Measurements from ENCODE around the gene ALB.

ALB gene

DNA sequence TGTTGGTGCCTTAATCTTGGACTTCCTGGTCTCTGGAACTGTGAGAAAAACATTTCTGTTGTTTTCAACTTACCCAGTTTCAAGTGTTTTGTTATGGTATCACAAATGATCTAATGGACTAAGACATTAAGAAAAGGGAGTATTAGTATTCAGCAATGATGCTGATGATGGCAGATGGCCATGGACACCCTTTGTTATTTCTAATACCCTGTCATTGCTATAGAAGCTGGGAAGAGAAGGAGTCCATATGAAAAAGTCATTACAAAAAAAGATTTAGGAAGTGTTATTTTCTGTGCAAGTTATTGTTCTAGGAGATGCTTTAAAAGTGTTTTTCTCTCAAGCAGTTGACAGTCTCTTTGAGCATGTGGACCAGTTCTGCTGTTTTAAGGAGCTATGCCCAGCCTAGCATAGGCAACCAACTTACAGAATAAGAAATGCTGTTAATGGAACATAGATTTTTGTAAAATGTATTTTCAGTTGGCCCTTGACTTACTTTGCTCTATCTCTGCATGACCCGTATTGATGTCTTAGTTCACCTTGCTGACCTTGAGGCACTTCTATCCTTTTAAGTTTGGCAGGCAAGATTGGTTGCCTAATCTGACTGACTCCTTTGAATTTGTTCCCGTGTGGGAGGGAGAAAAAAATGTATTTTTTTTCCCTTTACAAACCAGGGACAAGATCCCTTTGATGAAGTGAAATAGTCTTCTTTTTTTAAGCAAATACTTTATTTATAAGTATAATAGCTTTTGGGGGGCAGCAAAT is 25.9 kb downstream of the ALB start:
- POLR2A ChIA-PET, result no interaction called here
- no peak for TF ChIP-seq FOXM1 (IDR thresholded peaks at IDR 0.05; ENCODE audit: borderline replicate concordance)
- TF ChIP-seq SP1 (IDR thresholded peaks at IDR 0.05), result no peak
- TF ChIP-seq FOXA1 (IDR thresholded peaks at IDR 0.05), result no peak
- TF ChIP-seq TARDBP (IDR thresholded peaks at IDR 0.05), result no peak
- no peak for TF ChIP-seq SUZ12 (IDR thresholded peaks at IDR 0.05)
- no peak for TF ChIP-seq BHLHE40 (IDR thresholded peaks at IDR 0.05; ENCODE audit: borderline replicate concordance)
- TF ChIP-seq ZNF384 (IDR thresholded peaks at IDR 0.05), result no peak
- no peak for TF ChIP-seq LEF1 (IDR thresholded peaks at IDR 0.05; ENCODE audit: borderline replicate concordance)
- CTCF ChIA-PET, result no interaction called here
- DNase-seq (ENCODE audit: extremely low spot score), result no peak

- CTCF ChIA-PET, result interaction anchor here (2.3 kb wide), 1 partner anchor 14 kb away, joined by 8 read pairs; no protein-coding TSS in a partner anchor
- no peak for DNase-seq (ENCODE audit: extremely low spot score)
Measured at GRCh38 chr4:73431813-73432168, 27.7 kb downstream of the ALB start.

DNA sequence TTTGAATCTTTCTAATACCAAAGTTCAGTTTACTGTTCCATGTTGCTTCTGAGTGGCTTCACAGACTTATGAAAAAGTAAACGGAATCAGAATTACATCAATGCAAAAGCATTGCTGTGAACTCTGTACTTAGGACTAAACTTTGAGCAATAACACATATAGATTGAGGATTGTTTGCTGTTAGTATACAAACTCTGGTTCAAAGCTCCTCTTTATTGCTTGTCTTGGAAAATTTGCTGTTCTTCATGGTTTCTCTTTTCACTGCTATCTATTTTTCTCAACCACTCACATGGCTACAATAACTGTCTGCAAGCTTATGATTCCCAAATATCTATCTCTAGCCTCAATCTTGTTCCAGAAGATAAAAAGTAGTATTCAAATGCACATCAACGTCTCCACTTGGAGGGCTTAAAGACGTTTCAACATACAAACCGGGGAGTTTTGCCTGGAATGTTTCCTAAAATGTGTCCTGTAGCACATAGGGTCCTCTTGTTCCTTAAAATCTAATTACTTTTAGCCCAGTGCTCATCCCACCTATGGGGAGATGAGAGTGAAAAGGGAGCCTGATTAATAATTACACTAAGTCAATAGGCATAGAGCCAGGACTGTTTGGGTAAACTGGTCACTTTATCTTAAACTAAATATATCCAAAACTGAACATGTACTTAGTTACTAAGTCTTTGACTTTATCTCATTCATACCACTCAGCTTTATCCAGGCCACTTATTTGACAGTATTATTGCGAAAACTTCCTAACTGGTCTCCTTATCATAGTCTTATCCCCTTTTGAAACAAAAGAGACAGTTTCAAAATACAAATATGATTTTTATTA is 28.3 kb downstream of the ALB start:
- ChIA-PET CTCF (interaction anchor here (2.3 kb wide), 1 partner anchor 14 kb away, joined by 8 read pairs; no protein-coding TSS in a partner anchor), POLR2A (no interaction called here)
- TF ChIP-seq ELF4 (IDR thresholded peaks at IDR 0.05), result no peak
- no peak for TF ChIP-seq FOXK2 (IDR thresholded peaks at IDR 0.05)
- TF ChIP-seq HDGF (IDR thresholded peaks at IDR 0.05; ENCODE audit: borderline replicate concordance), result no peak
- TF ChIP-seq LEF1 (IDR thresholded peaks at IDR 0.05; ENCODE audit: borderline replicate concordance), result no peak
- no peak for TF ChIP-seq BHLHE40 (IDR thresholded peaks at IDR 0.05; ENCODE audit: borderline replicate concordance)
- no peak for TF ChIP-seq FOXM1 (IDR thresholded peaks at IDR 0.05; ENCODE audit: borderline replicate concordance)
- no peak for TF ChIP-seq ZNF384 (IDR thresholded peaks at IDR 0.05)
- no peak for TF ChIP-seq NFRKB (IDR thresholded peaks at IDR 0.05)
- TF ChIP-seq TARDBP (IDR thresholded peaks at IDR 0.05), result no peak
- no peak for TF ChIP-seq L3MBTL2 (conservative IDR thresholded peaks at IDR 0.05)
- no peak for TF ChIP-seq SUZ12 (IDR thresholded peaks at IDR 0.05)
- TF ChIP-seq CTBP1 (IDR thresholded peaks at IDR 0.05; ENCODE audit: borderline replicate concordance), result no peak
- TF ChIP-seq FOXA1 (IDR thresholded peaks at IDR 0.05), result no peak
- DNase-seq (ENCODE audit: extremely low spot score), result no peak

More at GRCh38 chr4:73431813-73432168, 27.7 kb downstream of the ALB start:
- no peak for TF ChIP-seq FOXK2 (IDR thresholded peaks at IDR 0.05)
- TF ChIP-seq LEF1 (IDR thresholded peaks at IDR 0.05; ENCODE audit: borderline replicate concordance), result no peak
- TF ChIP-seq ARNT (IDR thresholded peaks at IDR 0.05), result no peak
- no peak for TF ChIP-seq BHLHE40 (IDR thresholded peaks at IDR 0.05; ENCODE audit: borderline replicate concordance)
- POLR2A ChIA-PET, result no interaction called here

GRCh38 chr4:73433140-73433539 is 29.1 kb downstream of the ALB start:
- CTCF ChIA-PET, result interaction anchor here (2.3 kb wide), 1 partner anchor 13 kb away, joined by 8 read pairs; no protein-coding TSS in a partner anchor
- POLR2A ChIA-PET, result no interaction called here
- no peak for DNase-seq (ENCODE audit: extremely low spot score)
- no peak for TF ChIP-seq FOXM1 (IDR thresholded peaks at IDR 0.05; ENCODE audit: borderline replicate concordance)

DNA sequence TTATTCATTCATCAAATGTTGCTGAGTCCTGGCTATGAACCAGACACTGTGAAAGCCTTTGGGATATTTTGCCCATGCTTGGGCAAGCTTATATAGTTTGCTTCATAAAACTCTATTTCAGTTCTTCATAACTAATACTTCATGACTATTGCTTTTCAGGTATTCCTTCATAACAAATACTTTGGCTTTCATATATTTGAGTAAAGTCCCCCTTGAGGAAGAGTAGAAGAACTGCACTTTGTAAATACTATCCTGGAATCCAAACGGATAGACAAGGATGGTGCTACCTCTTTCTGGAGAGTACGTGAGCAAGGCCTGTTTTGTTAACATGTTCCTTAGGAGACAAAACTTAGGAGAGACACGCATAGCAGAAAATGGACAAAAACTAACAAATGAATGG is 30.2 kb downstream of the ALB start:
- POLR2A ChIA-PET, result no interaction called here
- CTCF ChIA-PET, result interaction anchor here (0.7 kb wide), 1 partner anchor 186 kb away, joined by 3 read pairs; no protein-coding TSS in a partner anchor
- DNase-seq (ENCODE audit: extremely low spot score), result peak; percentile 17
- no peak for TF ChIP-seq HDGF (IDR thresholded peaks at IDR 0.05; ENCODE audit: borderline replicate concordance)
- TF ChIP-seq, protein P1, sequence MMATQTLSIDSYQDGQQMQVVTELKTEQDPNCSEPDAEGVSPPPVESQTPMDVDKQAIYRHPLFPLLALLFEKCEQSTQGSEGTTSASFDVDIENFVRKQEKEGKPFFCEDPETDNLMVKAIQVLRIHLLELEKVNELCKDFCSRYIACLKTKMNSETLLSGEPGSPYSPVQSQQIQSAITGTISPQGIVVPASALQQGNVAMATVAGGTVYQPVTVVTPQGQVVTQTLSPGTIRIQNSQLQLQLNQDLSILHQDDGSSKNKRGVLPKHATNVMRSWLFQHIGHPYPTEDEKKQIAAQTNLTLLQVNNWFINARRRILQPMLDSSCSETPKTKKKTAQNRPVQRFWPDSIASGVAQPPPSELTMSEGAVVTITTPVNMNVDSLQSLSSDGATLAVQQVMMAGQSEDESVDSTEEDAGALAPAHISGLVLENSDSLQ (IDR thresholded peaks at IDR 0.05), result no peak
- TF ChIP-seq FOXM1 (IDR thresholded peaks at IDR 0.05; ENCODE audit: borderline replicate concordance), result no peak
- no peak for TF ChIP-seq SUZ12 (IDR thresholded peaks at IDR 0.05)
- no peak for TF ChIP-seq L3MBTL2 (conservative IDR thresholded peaks at IDR 0.05)
- no peak for TF ChIP-seq TARDBP (IDR thresholded peaks at IDR 0.05)
- TF ChIP-seq ARNT (IDR thresholded peaks at IDR 0.05), result no peak
- no peak for TF ChIP-seq NFRKB (IDR thresholded peaks at IDR 0.05)
- no peak for TF ChIP-seq CTBP1 (IDR thresholded peaks at IDR 0.05; ENCODE audit: borderline replicate concordance)
- no peak for TF ChIP-seq ZNF384 (IDR thresholded peaks at IDR 0.05)
- TF ChIP-seq BHLHE40 (IDR thresholded peaks at IDR 0.05; ENCODE audit: borderline replicate concordance), result no peak
- TF ChIP-seq LEF1 (IDR thresholded peaks at IDR 0.05; ENCODE audit: borderline replicate concordance), result no peak
- TF ChIP-seq ELF4 (IDR thresholded peaks at IDR 0.05), result no peak
- TF ChIP-seq SP1 (IDR thresholded peaks at IDR 0.05), result no peak
- TF ChIP-seq FOXK2 (IDR thresholded peaks at IDR 0.05), result no peak
- no peak for TF ChIP-seq FOXA1 (IDR thresholded peaks at IDR 0.05)

- no peak for TF ChIP-seq ARNT (IDR thresholded peaks at IDR 0.05)
- no peak for TF ChIP-seq L3MBTL2 (conservative IDR thresholded peaks at IDR 0.05)
- TF ChIP-seq LEF1 (IDR thresholded peaks at IDR 0.05; ENCODE audit: borderline replicate concordance), result no peak
- TF ChIP-seq, protein P1 (IDR thresholded peaks at IDR 0.05), result no peak
- TF ChIP-seq FOXK2 (IDR thresholded peaks at IDR 0.05), result no peak
- TF ChIP-seq ZNF384 (IDR thresholded peaks at IDR 0.05), result no peak
- no peak for TF ChIP-seq SP1 (IDR thresholded peaks at IDR 0.05)
- ChIA-PET POLR2A (no interaction called here), CTCF (interaction anchor here (0.9 kb wide), 1 partner anchor 10 kb away, joined by 3 read pairs; no protein-coding TSS in a partner anchor)
- DNase-seq (ENCODE audit: extremely low spot score), result no peak
Measured at GRCh38 chr4:73435984-73436383, 31.9 kb downstream of the ALB start, which contains the start of gene AFP. Gene AFP (plus strand): TSS chr4:73436221. CDS start chr4:73436263, 42 bp downstream.
